ENCODE results near the gene ESR1. TPM values are rescaled to one million over a fixed set of nuclear protein-coding genes. Genes with fewer than 3 reads are reported as not detected.

Gene ESR1
- total RNA-seq, 1 donor from 2014 or later = 17.5 TPM

- intact Hi-C loops (cut with micrococcal nuclease) = no loop called here
- H3K9me3 Mint-ChIP-seq = no peaks in the 10 kb centered on the region
- H3K27me3 Mint-ChIP-seq = no peaks in the 10 kb centered on the region
- H3K27ac Mint-ChIP-seq = no peak overlapping the region
- ChIA-PET CTCF (interaction anchor here (1.4 kb wide), 1 partner anchor 14 kb away, joined by 3 read pairs; no protein-coding TSS in a partner anchor), POLR2A (no interaction called here)
- H3K4me1 Mint-ChIP-seq = no peaks in the 10 kb centered on the region
- ATAC-seq (ENCODE audit: low read depth) (no peak), DNase-seq (no peak)
- no peak for TF ChIP-seq CTCF (IDR thresholded peaks at IDR 0.05)
- H3K4me3 Mint-ChIP-seq = no peak overlapping the region
- H3K36me3 Mint-ChIP-seq (ENCODE audit: low read depth) = peaks cover 83% of the 10 kb centered on the region
These were observed 334.6 kb downstream of the ESR1 start for GRCh38 chr6:152142105-152142504.

- Mint-ChIP-seq H3K27me3 (no peaks in the 10 kb centered on the region), H3K4me3 (no peak overlapping the region), H3K9me3 (no peaks in the 10 kb centered on the region), H3K4me1 (no peaks in the 10 kb centered on the region), H3K36me3 (ENCODE audit: low read depth) (peaks cover 85% of the 10 kb centered on the region), H3K27ac (no peak overlapping the region)
- POLR2A ChIA-PET = interaction anchor here (1.2 kb wide), 1 partner anchor 42 kb away, joined by 4 read pairs; no protein-coding TSS in a partner anchor
- no peak for DNase-seq
- TF ChIP-seq CTCF (IDR thresholded peaks at IDR 0.05) = no peak
- CTCF ChIA-PET = interaction anchor here (1.4 kb wide), 1 partner anchor 13 kb away, joined by 3 read pairs; no protein-coding TSS in a partner anchor
- intact Hi-C loops (cut with micrococcal nuclease) = no loop called here
- no peak for ATAC-seq (ENCODE audit: low read depth)
These were observed 335.9 kb downstream of the ESR1 start for GRCh38 chr6:152143359-152143758.

GRCh38 chr6:152146385-152146784 lies 338.9 kb downstream of the ESR1 start:
- no peaks in the 10 kb centered on the region for H3K4me1 Mint-ChIP-seq
- no peak overlapping the region for H3K4me3 Mint-ChIP-seq
- H3K9me3 Mint-ChIP-seq = no peaks in the 10 kb centered on the region
- peaks cover 84% of the 10 kb centered on the region for H3K36me3 Mint-ChIP-seq (ENCODE audit: low read depth)
- intact Hi-C loops (cut with micrococcal nuclease) = no loop called here
- no peaks in the 10 kb centered on the region for H3K27me3 Mint-ChIP-seq
- DNase-seq (no peak), ATAC-seq (ENCODE audit: low read depth) (no peak)
- TF ChIP-seq CTCF (IDR thresholded peaks at IDR 0.05) = no peak
- CTCF ChIA-PET = no interaction called here
- H3K27ac Mint-ChIP-seq = no peak overlapping the region
- POLR2A ChIA-PET = no interaction called here

DNA sequence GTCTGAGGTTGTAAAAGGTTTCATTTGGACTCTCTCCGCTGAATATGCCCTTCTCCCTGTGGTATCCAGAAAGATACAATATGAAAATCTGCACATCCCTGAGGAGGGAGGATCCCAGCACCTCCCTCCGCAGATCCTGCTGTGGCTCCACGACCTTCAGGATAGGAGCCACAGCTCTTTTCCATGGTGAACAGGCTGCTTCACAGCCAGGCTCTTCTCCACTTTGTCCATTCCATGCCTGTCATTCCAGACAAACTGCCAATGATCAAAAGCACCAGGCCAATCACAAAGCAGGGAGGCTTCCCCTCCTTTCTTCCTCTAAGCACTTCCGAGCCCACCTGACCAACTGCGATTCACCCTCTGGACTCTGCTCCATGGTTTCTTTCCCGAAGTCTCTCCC lies 339.8 kb downstream of the ESR1 start:
- Mint-ChIP-seq H3K9me3 (no peaks in the 10 kb centered on the region), H3K36me3 (ENCODE audit: low read depth) (peaks cover 91% of the 10 kb centered on the region), H3K4me1 (no peaks in the 10 kb centered on the region), H3K4me3 (no peak overlapping the region), H3K27me3 (no peaks in the 10 kb centered on the region), H3K27ac (peak overlapping the region; percentile 16)
- ChIA-PET POLR2A (no interaction called here), CTCF (no interaction called here)
- ATAC-seq (ENCODE audit: low read depth) (no peak), DNase-seq (no peak)
- intact Hi-C loops (cut with micrococcal nuclease) = no loop called here
- TF ChIP-seq CTCF (IDR thresholded peaks at IDR 0.05) = no peak

- intact Hi-C loops (cut with micrococcal nuclease) = no loop called here
- no peak for ATAC-seq (ENCODE audit: low read depth)
- peaks cover 84% of the 10 kb centered on the region for H3K36me3 Mint-ChIP-seq (ENCODE audit: low read depth)
- no peaks in the 10 kb centered on the region for H3K4me1 Mint-ChIP-seq
- CTCF ChIA-PET = interaction anchor here (1.2 kb wide), 1 partner anchor 383 kb away, joined by 3 read pairs; no protein-coding TSS in a partner anchor
- POLR2A ChIA-PET = no interaction called here
- no peaks in the 10 kb centered on the region for H3K9me3 Mint-ChIP-seq
- no peak overlapping the region for H3K4me3 Mint-ChIP-seq
- no peaks in the 10 kb centered on the region for H3K27me3 Mint-ChIP-seq
- no peak overlapping the region for H3K27ac Mint-ChIP-seq
- no peak for TF ChIP-seq CTCF (IDR thresholded peaks at IDR 0.05)
- DNase-seq = no peak
These were observed 340.9 kb downstream of the ESR1 start for GRCh38 chr6:152148412-152148811.
